ENCODE results near the gene NFX1. TPM values are rescaled to one million over a fixed set of nuclear protein-coding genes. Genes with fewer than 3 reads are reported as not detected.

NFX1 gene
- total and polyA plus RNA-seq, 3 donors from 2014 or later: 30.0 to 48.6 (median 46.7) TPM

GRCh38 chr9:33245341-33245740 is 45.0 kb upstream of the NFX1 start:
- Histone ChIP-seq H3K4me1 (no peaks in the 10 kb centered on the region), H3K27me3 (no peaks in the 10 kb centered on the region), H3K27ac (no peak overlapping the region), H3K9me3 (no peaks in the 10 kb centered on the region), H3K36me3 (ENCODE audit: low read depth, missing control alignments) (no peaks in the 10 kb centered on the region), H3K4me3 (no peak overlapping the region)
- intact Hi-C loops (cut with DNase I; ENCODE audit: low total_unique reads): no loop called here
- 78 to 85% methylated on average over 2 of the region's 2 CpGs for WGBS, 2 donors
- no peak for DNase-seq
- TF ChIP-seq POLR2A (IDR thresholded peaks at IDR 0.05) (no peak), CTCF (IDR thresholded peaks at IDR 0.05) (no peak)

GRCh38 chr9:33246269-33246860 is 44.0 kb upstream of the NFX1 start:
- DNase-seq: no peak
- no peak overlapping the region for H3K4me3 ChIP-seq
- no peaks in the 10 kb centered on the region for H3K4me1 ChIP-seq
- no peaks in the 10 kb centered on the region for H3K36me3 ChIP-seq (ENCODE audit: low read depth, missing control alignments)
- H3K27me3 ChIP-seq: no peaks in the 10 kb centered on the region
- intact Hi-C loops (cut with DNase I; ENCODE audit: low total_unique reads): no loop called here
- no peak for TF ChIP-seq POLR2A (IDR thresholded peaks at IDR 0.05)
- H3K27ac ChIP-seq: no peak overlapping the region
- H3K9me3 ChIP-seq: no peaks in the 10 kb centered on the region
- 92 to 94% methylated on average over 6 to 9 of the region's 9 CpGs for WGBS, 2 donors

GRCh38 chr9:33248606-33249005 is 41.7 kb upstream of the NFX1 start:
- H3K36me3 ChIP-seq (ENCODE audit: low read depth, missing control alignments): no peaks in the 10 kb centered on the region
- no peaks in the 10 kb centered on the region for H3K4me1 ChIP-seq
- no peak for DNase-seq
- intact Hi-C loops (cut with DNase I; ENCODE audit: low total_unique reads): no loop called here
- H3K9me3 ChIP-seq: no peaks in the 10 kb centered on the region
- H3K27ac ChIP-seq: no peak overlapping the region
- no peak for TF ChIP-seq POLR2A (IDR thresholded peaks at IDR 0.05)
- TF ChIP-seq CTCF (IDR thresholded peaks at IDR 0.05): no peak
- whole genome bisulfite sequencing, 2 donors: 83 to 98% methylated on average over 3 of the region's 3 CpGs
- no peaks in the 10 kb centered on the region for H3K27me3 ChIP-seq
- H3K4me3 ChIP-seq: no peak overlapping the region

GRCh38 chr9:33249087-33249658 is 41.1 kb upstream of the NFX1 start:
- H3K36me3 ChIP-seq (ENCODE audit: low read depth, missing control alignments): no peaks in the 10 kb centered on the region
- no peaks in the 10 kb centered on the region for H3K27me3 ChIP-seq
- 72 to 85% methylated on average over 6 of the region's 6 CpGs for WGBS, 2 donors
- DNase-seq: no peak
- H3K27ac ChIP-seq: no peak overlapping the region
- no peak for TF ChIP-seq POLR2A (IDR thresholded peaks at IDR 0.05)
- no peak for TF ChIP-seq CTCF (IDR thresholded peaks at IDR 0.05)
- no peaks in the 10 kb centered on the region for H3K9me3 ChIP-seq
- no peaks in the 10 kb centered on the region for H3K4me1 ChIP-seq
- intact Hi-C loops (cut with DNase I; ENCODE audit: low total_unique reads): no loop called here
- no peak overlapping the region for H3K4me3 ChIP-seq

- Histone ChIP-seq H3K4me3 (no peak overlapping the region), H3K27me3 (no peaks in the 10 kb centered on the region), H3K4me1 (no peaks in the 10 kb centered on the region), H3K27ac (no peak overlapping the region), H3K9me3 (no peaks in the 10 kb centered on the region), H3K36me3 (ENCODE audit: low read depth, missing control alignments) (no peaks in the 10 kb centered on the region)
- 91 to 98% methylated on average over 2 of the region's 2 CpGs for WGBS, 2 donors
- DNase-seq: no peak
- intact Hi-C loops (cut with DNase I; ENCODE audit: low total_unique reads): no loop called here
- TF ChIP-seq POLR2A (IDR thresholded peaks at IDR 0.05) (no peak), CTCF (IDR thresholded peaks at IDR 0.05) (no peak)
Measured at GRCh38 chr9:33249983-33250382, 40.3 kb upstream of the NFX1 start.

Data from testis (tissue), 3 donors.